GM12874 (cell line): ENCODE results near the gene CRABP2.
A peak's percentile ranks its signal among the peaks of the same experiment; 100 is the strongest.

Experiments used
- CTCF ChIP-seq: IDR thresholded peaks from 2 replicates; pipeline ENCODE4 v1.5.1; 2011; ENCODE audit warnings: low read depth, mild to moderate bottlenecking, control low read depth, low read length, moderate library complexity; ENCODE audit not compliant: insufficient read depth

CRABP2 gene

DNA sequence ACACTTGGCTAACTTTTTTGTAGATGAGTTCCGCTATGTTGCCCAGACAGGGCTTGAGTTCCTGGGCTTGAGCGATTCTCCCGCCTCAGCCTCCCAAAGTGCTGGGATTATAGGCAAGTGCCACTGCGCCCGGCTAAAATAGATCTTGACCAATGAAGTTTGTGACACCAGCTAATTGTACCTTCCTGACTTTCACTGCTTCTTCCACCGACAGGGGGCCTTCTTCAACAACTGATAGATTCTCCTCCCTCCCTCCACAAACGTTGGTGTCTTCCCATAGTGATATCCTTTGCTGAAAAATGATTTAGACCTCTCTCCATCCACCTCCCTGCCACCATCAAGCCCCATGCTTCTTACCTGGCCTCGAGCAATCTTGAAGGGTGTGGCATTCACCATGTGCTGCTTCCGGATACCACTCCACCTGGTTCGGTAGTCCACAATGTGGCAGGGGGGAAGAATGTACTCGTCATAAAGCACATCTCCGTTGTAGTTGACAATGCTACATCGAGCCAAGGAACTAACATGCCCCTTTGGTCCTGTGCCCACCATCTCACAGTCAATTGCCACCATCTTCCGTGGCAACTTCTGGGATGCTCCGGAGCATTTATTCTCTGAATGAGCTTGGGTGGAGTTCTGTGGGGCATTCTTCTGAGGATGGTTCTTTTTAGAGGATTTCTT lies 21.3 kb upstream of the CRABP2 start:
- TF ChIP-seq CTCF, result peak; percentile 65

DNA sequence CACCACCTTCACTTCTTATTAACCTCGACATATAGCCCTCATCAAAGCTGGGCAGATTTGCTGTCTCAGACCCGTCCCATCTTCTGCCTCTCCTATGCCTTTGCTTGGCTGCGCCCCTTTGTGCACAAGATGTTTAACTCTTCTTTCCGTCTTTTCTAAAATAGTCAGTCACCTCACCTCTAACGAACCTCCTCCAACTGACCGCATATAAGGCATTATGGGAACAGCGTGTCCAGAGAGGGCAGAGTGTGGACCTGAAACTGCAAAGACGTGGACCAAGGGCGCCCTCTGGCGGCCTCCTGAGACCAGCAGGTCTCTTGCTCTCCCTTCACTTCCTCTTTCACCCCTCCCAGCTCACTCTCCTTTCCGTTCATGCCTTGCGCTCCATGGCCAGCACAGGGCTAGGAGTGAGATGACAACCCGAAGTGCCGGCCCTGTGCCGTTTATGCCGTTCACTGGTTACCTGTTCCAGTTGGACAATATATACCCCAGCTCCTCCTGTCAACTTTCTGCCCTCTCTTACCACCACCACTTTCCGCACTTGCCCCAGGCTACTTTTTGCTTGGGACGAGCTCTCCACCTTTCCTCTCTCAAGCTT lies 20.4 kb upstream of the CRABP2 start:
- TF ChIP-seq CTCF, result peak; percentile 98

GRCh38 chr1:156721535-156721934 lies 16.2 kb upstream of the CRABP2 start:
- no peak for TF ChIP-seq CTCF

GRCh38 chr1:156721131-156721530 lies 15.7 kb upstream of the CRABP2 start:
- no peak for TF ChIP-seq CTCF

DNA sequence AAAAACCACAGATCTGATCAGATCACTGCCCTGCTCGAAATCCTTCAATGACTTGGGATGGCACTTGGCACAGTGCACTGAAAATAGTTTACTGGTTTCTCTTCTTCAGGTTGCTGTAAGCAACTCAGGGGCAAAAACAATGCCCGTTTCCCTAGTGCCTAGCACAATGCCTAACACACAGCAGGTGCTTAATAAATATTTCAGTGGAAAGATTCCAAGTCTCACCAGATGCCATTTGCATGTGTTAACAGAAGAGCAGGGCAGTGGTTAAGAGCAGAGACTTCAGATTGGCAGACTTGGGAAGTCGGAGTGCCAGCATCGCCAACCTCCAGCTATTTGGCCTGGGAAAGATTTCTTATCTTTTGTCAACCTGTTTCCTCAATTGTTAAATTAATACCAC lies 12.0 kb upstream of the CRABP2 start:
- TF ChIP-seq CTCF, result no peak

- no peak for TF ChIP-seq CTCF
These were observed 9.4 kb upstream of the CRABP2 start for GRCh38 chr1:156714830-156715229.

DNA sequence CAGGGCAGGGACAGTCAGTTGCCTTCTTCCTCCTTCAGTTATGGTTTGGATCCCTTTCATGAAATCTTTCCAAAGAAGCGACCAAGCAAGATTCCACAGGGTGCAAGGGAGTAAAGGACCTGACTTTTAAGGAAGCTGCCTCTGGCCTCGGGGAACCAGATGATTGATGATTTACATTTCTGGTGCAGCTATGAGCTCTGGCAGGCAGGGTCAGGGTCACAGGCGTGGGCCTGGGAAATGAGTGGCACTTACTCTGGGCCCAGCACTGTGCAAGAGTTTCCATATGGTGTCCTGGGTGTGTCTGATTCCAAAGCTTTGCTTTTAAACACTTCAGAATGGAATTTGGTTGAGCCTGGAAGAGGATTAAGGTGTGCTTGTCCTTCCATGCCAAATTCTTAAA lies 7.2 kb upstream of the CRABP2 start:
- TF ChIP-seq CTCF, result no peak
